RWPE2 (cell line): Measurements from ENCODE around the gene TLE4.

Experiments
- ATAC-seq: fragments of 200-7000 bp; cut with Tn5 transposase; 3 replicates; pipeline ENCODE4 v1.9.1; 2021; ENCODE audit warnings: low read depth
- DNase-seq: peaks from one replicate; pipeline ENCODE4 v3.0.0-alpha.2; 2020; ENCODE audit warnings: low spot score
- H3K27ac ChIP-seq: fragments of 450-650 bp; 2 replicates; pipeline ENCODE4 v1.5.1; 2017; ENCODE audit warnings: mild to moderate bottlenecking; ENCODE audit not compliant: poor library complexity, severe bottlenecking
- H3K27me3 ChIP-seq: fragments of 250-450 bp; sonication (Bioruptor Pico); 2 replicates; pipeline ENCODE4 v1.5.1; 2021; ENCODE audit warnings: mild to moderate bottlenecking, moderate library complexity; ENCODE audit not compliant: insufficient read depth, poor library complexity, severe bottlenecking
- H3K36me3 ChIP-seq: fragments of 250-450 bp; sonication (Bioruptor Pico); 2 replicates; pipeline ENCODE4 v1.5.1; 2020; ENCODE audit warnings: low read depth, mild to moderate bottlenecking, moderate library complexity
- H3K4me1 ChIP-seq: fragments of 250-450 bp; sonication (Bioruptor Pico); 2 replicates; pipeline ENCODE4 v1.5.1; 2021; ENCODE audit warnings: mild to moderate bottlenecking, moderate library complexity; ENCODE audit not compliant: insufficient read depth, poor library complexity, severe bottlenecking
- H3K4me3 ChIP-seq: fragments of 250-450 bp; sonication (Bioruptor Pico); 2 replicates; pipeline ENCODE4 v1.5.1; 2021; ENCODE audit warnings: mild to moderate bottlenecking, moderate library complexity; ENCODE audit not compliant: severe bottlenecking
- H3K9me3 ChIP-seq: fragments of 250-450 bp; sonication (Bioruptor Pico); 2 replicates; pipeline ENCODE4 v1.5.1; 2021; ENCODE audit warnings: mild to moderate bottlenecking, moderate library complexity; ENCODE audit not compliant: severe bottlenecking
- CTCF ChIP-seq: fragments of 450-650 bp; IDR thresholded peaks from one replicate; pipeline ENCODE4 v1.5.1; 2017; ENCODE audit warnings: mild to moderate bottlenecking, moderate library complexity; ENCODE audit not compliant: poor library complexity, severe bottlenecking

Gene TLE4

GRCh38 chr9:79700607-79701360, 129.0 kb downstream of the TLE4 start:
- no peaks in the 10 kb centered on the region for H3K36me3 ChIP-seq
- no peaks in the 10 kb centered on the region for H3K27me3 ChIP-seq
- ATAC-seq (no peak), DNase-seq (no peak)
- H3K4me3 ChIP-seq: no peak overlapping the region
- no peaks in the 10 kb centered on the region for H3K4me1 ChIP-seq
- no peaks in the 10 kb centered on the region for H3K9me3 ChIP-seq
- TF ChIP-seq CTCF: no peak
- no peak overlapping the region for H3K27ac ChIP-seq

GRCh38 chr9:79701651-79702050, 129.9 kb downstream of the TLE4 start:
- Histone ChIP-seq H3K27ac (no peak overlapping the region), H3K4me3 (no peak overlapping the region), H3K36me3 (no peaks in the 10 kb centered on the region), H3K4me1 (no peaks in the 10 kb centered on the region), H3K27me3 (no peaks in the 10 kb centered on the region), H3K9me3 (no peaks in the 10 kb centered on the region)
- TF ChIP-seq CTCF: no peak
- DNase-seq (no peak), ATAC-seq (no peak)

GRCh38 chr9:79705704-79706103, 133.9 kb downstream of the TLE4 start:
- Histone ChIP-seq H3K36me3 (no peaks in the 10 kb centered on the region; the same call in 1 of the 2 replicates), H3K27me3 (no peaks in the 10 kb centered on the region), H3K4me1 (no peaks in the 10 kb centered on the region), H3K4me3 (no peak overlapping the region), H3K9me3 (no peaks in the 10 kb centered on the region), H3K27ac (no peak overlapping the region)
- DNase-seq (no peak), ATAC-seq (no peak)
- no peak for TF ChIP-seq CTCF

GRCh38 chr9:79706512-79706911, 134.7 kb downstream of the TLE4 start:
- DNase-seq (no peak), ATAC-seq (no peak)
- TF ChIP-seq CTCF: no peak
- Histone ChIP-seq H3K36me3 (no peaks in the 10 kb centered on the region; the same call in 1 of the 2 replicates), H3K4me3 (no peak overlapping the region), H3K4me1 (no peaks in the 10 kb centered on the region), H3K27me3 (no peaks in the 10 kb centered on the region), H3K27ac (no peak overlapping the region), H3K9me3 (no peaks in the 10 kb centered on the region)

- DNase-seq (no peak), ATAC-seq (no peak)
- no peaks in the 10 kb centered on the region for H3K27me3 ChIP-seq
- H3K9me3 ChIP-seq: no peaks in the 10 kb centered on the region
- TF ChIP-seq CTCF: no peak
- no peak overlapping the region for H3K4me3 ChIP-seq
- no peaks in the 10 kb centered on the region for H3K4me1 ChIP-seq
- no peaks in the 10 kb centered on the region; the same call in 1 of the 2 replicates for H3K36me3 ChIP-seq
- no peak overlapping the region for H3K27ac ChIP-seq
These were observed 135.8 kb downstream of the TLE4 start for GRCh38 chr9:79707589-79707988.
